ENCODE data around the gene CHST11.

The CHST11 gene

DNA sequence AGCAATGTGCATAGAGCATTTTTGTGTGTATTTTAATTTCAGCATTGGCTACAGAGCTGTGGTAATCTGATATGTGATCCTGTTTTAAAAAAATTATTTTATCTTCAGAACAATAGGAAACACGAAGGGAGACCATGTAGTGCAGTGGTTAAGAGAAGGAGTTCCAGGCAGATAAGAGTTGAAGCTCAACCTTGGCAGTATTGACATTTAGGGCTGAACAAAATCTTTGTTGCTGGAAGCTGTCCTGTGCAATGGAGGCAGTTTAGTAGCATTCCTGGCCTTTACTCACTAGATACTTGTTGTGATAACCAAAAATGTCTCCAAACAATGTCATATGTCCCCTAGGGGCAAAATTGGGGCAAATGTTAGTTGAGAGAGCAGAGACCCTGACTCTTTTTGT, 59.2 kb downstream of the CHST11 start:
- Histone ChIP-seq H3K4me1 (ENCODE audit: control insufficient read depth, low read length) (peaks cover 35% of the 10 kb centered on the region), H3K36me3 (ENCODE audit: control insufficient read depth, low read length) (no peaks in the 10 kb centered on the region), H3K9me2 (replicated peaks; ENCODE audit: control insufficient read depth, low read length) (no peaks in the 10 kb centered on the region), H3K4me2 (ENCODE audit: low read length) (no peak overlapping the region), H3K79me2 (ENCODE audit: control insufficient read depth, low read length) (peaks cover 20% of the 10 kb centered on the region), H3K27ac (ENCODE audit: low read depth, low read length) (no peak overlapping the region), H3K27me3 (ENCODE audit: control insufficient read depth, low read length) (no peaks in the 10 kb centered on the region), H3K4me3 (ENCODE audit: low read length) (no peak overlapping the region), H3K9me3 (ENCODE audit: control insufficient read depth, insufficient read depth, low read length) (no peaks in the 10 kb centered on the region), H3F3A (ENCODE audit: control insufficient read depth, insufficient read depth) (no peaks in the 10 kb centered on the region), H4K20me1 (ENCODE audit: control insufficient read depth, insufficient read depth, low read depth, low read length) (no peaks in the 10 kb centered on the region)
- TF ChIP-seq, protein P1, sequence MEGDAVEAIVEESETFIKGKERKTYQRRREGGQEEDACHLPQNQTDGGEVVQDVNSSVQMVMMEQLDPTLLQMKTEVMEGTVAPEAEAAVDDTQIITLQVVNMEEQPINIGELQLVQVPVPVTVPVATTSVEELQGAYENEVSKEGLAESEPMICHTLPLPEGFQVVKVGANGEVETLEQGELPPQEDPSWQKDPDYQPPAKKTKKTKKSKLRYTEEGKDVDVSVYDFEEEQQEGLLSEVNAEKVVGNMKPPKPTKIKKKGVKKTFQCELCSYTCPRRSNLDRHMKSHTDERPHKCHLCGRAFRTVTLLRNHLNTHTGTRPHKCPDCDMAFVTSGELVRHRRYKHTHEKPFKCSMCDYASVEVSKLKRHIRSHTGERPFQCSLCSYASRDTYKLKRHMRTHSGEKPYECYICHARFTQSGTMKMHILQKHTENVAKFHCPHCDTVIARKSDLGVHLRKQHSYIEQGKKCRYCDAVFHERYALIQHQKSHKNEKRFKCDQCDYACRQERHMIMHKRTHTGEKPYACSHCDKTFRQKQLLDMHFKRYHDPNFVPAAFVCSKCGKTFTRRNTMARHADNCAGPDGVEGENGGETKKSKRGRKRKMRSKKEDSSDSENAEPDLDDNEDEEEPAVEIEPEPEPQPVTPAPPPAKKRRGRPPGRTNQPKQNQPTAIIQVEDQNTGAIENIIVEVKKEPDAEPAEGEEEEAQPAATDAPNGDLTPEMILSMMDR (IDR thresholded peaks at IDR 0.05; ENCODE audit: low read depth, low read length, poor library complexity, severe bottlenecking), result no peak
- no peak for TF ChIP-seq EZH2phosphoT487 (IDR thresholded peaks at IDR 0.05; ENCODE audit: borderline replicate concordance, low read length)

DNA sequence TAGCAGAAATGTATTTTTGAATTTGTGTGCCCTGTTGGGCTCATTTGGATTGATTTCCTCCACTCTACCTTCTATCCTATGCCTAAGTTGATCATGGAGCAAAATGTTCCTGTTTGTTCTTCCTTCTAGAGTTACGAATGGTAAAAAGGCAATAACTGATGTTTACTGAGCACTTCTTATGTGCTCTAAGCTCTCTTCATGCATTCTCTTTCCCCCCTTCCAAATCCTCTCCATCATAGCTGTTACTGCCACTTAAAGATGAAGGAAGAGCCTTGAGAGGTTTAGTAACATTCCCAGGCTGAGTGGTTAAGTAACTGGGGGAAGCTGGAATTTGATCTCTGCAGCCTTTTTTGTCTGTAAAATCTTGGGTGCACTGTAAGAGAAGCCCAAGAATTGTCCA, 60.1 kb downstream of the CHST11 start:
- Histone ChIP-seq H3K9me2 (replicated peaks; ENCODE audit: control insufficient read depth, low read length) (no peaks in the 10 kb centered on the region), H3K36me3 (ENCODE audit: control insufficient read depth, low read length) (no peaks in the 10 kb centered on the region), H3K4me1 (ENCODE audit: control insufficient read depth, low read length) (peaks cover 35% of the 10 kb centered on the region), H3K79me2 (ENCODE audit: control insufficient read depth, low read length) (peaks cover 23% of the 10 kb centered on the region), H3K27ac (ENCODE audit: low read depth, low read length) (no peak overlapping the region), H3K4me2 (ENCODE audit: low read length) (no peak overlapping the region), H4K20me1 (ENCODE audit: control insufficient read depth, insufficient read depth, low read depth, low read length) (no peaks in the 10 kb centered on the region), H3F3A (ENCODE audit: control insufficient read depth, insufficient read depth) (peaks cover 4% of the 10 kb centered on the region; the same call in 1 of the 2 replicates), H3K27me3 (ENCODE audit: control insufficient read depth, low read length) (no peaks in the 10 kb centered on the region), H3K9me3 (ENCODE audit: control insufficient read depth, insufficient read depth, low read length) (no peaks in the 10 kb centered on the region), H3K4me3 (ENCODE audit: low read length) (no peak overlapping the region)
- no peak for TF ChIP-seq EZH2phosphoT487 (IDR thresholded peaks at IDR 0.05; ENCODE audit: borderline replicate concordance, low read length)
- TF ChIP-seq, protein P1 (IDR thresholded peaks at IDR 0.05; ENCODE audit: low read depth, low read length, poor library complexity, severe bottlenecking), result no peak

DNA sequence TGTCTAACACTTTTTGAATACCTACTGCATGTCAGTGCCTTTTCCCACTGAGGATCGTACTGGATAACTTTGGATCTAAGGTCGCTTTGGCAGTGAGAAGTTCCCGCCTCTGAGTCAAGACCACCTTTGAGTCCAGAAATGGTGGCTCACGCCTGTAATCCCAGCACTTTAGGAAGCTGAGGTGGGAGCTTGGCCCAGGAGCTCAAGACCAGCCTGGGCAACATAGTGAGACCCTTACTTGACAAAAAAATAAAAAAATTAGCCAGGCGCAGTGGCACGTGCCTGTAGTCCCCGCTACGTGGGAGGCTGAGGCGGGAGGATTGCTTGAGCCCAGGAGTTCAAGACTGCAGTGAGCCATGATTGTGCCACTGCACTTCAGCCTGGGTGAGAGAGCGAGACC, 61.1 kb downstream of the CHST11 start:
- peaks cover 28% of the 10 kb centered on the region for H3K79me2 ChIP-seq (ENCODE audit: control insufficient read depth, low read length)
- no peak overlapping the region for H3K4me2 ChIP-seq (ENCODE audit: low read length)
- no peaks in the 10 kb centered on the region for H4K20me1 ChIP-seq (ENCODE audit: control insufficient read depth, insufficient read depth, low read depth, low read length)
- no peaks in the 10 kb centered on the region for H3K9me3 ChIP-seq (ENCODE audit: control insufficient read depth, insufficient read depth, low read length)
- peaks cover 46% of the 10 kb centered on the region for H3K4me1 ChIP-seq (ENCODE audit: control insufficient read depth, low read length)
- H3K27ac ChIP-seq (ENCODE audit: low read depth, low read length), result no peak overlapping the region
- TF ChIP-seq, protein P1 (IDR thresholded peaks at IDR 0.05; ENCODE audit: low read depth, low read length, poor library complexity, severe bottlenecking), result no peak
- TF ChIP-seq EZH2phosphoT487 (IDR thresholded peaks at IDR 0.05; ENCODE audit: borderline replicate concordance, low read length), result no peak
- H3K4me3 ChIP-seq (ENCODE audit: low read length), result no peak overlapping the region
- no peaks in the 10 kb centered on the region for H3K36me3 ChIP-seq (ENCODE audit: control insufficient read depth, low read length)
- no peaks in the 10 kb centered on the region for H3K9me2 ChIP-seq (replicated peaks; ENCODE audit: control insufficient read depth, low read length)
- peaks cover 6% of the 10 kb centered on the region; the same call in 1 of the 2 replicates for H3F3A ChIP-seq (ENCODE audit: control insufficient read depth, insufficient read depth)
- H3K27me3 ChIP-seq (ENCODE audit: control insufficient read depth, low read length), result no peaks in the 10 kb centered on the region

Measured in DOHH2 (cell line).